Activated CD4-positive, alpha-beta T cell treated with anti-CD3 and anti-CD28 coated beads, Interleukin-2, Interleukin-4, amounts not matched to agents 100 ng/mL and 50 ng/mL, durations not matched to agents 16 hours and 8 hours (primary cell): ENCODE measurements around the gene TMTC2.

Experiments
- DNase-seq: peaks from one replicate; pipeline ENCODE4 v3.0.0-alpha.2; 2020; ENCODE audit warnings: low spot score

Gene TMTC2

DNA sequence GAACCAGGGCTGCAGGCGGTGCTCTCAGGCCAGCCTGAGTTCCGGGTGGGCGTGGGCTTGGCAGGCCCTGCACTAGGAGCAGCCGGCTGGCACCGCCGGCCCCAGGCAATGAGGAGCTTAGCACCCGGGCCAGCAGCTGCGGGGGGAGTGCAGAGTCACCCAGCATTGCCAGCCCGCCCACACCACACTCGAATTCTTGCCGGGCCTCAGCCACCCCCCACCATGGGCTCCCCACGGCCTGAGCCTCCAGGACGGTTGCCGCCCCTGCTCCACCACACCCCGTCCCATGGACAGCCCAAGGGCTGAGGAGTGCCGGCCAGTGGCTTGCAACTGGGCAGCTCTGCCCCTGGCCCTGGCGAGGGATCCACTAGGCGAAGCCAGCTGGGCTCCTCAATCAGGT lies 453.4 kb downstream of the TMTC2 start:
- DNase-seq: no peak

DNA sequence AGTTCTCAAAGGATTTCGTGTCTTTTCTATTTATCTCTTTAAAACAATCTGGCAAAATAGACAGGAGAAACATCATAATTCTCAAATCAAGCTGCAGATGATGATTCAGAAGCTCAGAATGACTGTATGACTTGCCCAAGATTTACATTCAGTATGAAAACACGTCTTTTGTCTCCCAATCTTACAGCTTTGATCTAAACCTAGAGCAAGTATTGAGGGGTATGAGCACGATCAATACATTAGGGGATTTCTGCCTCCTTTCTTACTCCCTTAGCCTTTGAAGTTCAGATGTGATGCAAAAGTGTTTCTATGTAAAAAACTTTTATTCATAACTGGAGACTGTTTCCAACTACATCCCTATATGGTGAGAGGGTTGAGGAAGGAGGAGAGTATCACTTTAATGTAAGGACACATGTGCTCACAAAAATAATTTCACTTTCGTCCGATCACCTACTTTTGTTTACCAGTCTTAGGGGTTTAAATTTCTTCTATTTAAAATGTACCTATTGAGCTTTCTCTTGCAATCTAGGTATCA lies 454.8 kb downstream of the TMTC2 start:
- peak; percentile 25 for DNase-seq

DNA sequence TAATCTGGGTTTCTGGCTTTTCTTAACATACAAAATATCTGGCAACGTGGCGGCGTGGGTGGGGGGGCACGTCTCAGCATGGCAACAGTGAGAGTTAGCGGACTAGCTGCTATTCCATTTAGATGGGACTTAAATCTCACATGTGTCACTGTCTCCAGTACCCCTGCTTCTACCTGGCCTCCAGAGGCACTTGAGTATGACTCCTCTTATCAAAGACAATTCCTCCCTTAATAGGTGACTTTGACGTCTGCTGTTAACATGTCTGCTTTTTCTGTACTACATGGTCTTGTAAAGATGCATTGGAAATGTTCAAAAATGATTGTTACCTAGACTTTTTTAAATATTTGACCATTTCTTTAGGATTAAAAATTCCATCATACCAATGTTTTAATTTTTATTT lies 456.2 kb downstream of the TMTC2 start:
- DNase-seq: no peak

DNA sequence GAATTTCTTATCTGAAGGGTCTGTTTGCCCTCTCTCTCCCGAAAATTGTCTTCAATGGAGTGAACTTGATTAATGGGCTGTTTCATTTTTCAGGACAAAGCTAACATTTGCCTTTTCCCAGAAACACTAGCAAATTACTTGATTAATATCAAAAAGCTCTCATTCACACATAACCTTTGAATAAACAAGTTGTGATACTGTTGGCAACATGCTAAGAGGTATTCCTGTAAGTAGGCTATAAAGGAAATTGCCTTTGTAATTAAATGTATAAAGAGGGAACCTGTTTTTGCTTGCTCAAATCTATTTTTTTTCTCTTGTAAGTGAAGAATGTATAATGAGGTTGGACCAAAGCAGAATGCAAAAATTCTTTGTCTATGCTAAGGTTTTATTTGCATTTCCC lies 457.2 kb downstream of the TMTC2 start:
- DNase-seq: no peak

DNA sequence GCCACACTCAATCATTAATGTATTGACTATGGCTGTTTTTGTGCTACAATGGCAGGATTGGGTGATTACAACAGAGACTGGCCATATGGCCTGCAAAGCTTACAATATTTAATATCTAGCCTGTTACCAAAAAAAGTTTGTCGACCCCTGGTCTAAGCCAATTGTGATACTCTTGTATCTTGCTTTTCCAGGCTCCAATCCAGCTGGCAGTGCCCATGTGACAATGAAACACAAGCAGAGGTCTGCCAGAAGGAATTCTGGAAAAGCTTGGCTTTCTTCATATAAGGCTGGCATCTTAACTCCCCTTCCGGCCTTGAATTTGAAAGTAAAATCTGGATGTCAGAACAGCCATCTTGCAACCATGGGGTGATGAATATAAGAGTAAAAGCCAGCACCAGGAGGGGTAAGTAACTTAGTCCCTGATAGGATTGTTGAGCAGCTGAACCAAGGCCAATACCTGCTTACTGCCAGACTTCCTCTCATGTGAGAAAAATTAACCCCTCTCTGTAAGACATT lies 458.7 kb downstream of the TMTC2 start:
- DNase-seq: no peak

DNA sequence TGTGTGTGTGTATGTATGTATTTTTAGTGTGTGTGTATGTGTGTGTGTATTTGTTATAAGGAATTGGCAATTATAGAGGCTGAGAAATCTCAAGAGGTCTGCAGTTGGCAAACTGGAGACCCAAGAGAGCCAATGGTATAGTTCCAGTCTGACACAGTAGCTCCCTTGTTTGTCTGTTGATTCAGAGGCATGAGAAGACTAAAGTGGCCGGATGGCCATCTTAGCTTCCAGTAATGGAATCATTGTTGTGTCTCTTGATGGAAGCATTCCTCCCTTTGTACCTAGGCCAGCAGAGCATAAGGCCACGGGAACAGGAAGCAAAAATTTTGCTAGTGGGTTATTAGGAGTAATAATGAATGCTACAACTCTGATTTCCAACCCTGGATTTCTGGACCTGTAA lies 460.6 kb downstream of the TMTC2 start:
- no peak for DNase-seq

DNA sequence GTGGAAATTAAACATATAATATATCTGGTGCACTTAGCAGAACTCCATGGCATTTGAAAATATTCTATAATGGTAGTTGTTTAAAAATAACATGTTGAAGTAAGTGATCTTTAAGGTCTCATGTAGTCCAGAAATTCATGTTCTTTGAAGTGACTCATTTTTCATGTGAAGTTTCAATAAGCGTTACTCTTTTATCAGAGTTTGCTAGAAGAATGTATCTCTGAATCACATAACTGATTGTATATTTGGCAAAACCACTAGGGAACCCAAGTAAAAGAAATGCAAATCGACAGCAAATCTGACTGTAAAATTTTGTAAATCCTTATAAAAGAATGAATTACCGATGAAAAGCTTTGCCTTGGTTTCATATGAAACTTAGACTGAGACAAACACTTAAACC lies 463.3 kb downstream of the TMTC2 start:
- peak; percentile 3 for DNase-seq

DNA sequence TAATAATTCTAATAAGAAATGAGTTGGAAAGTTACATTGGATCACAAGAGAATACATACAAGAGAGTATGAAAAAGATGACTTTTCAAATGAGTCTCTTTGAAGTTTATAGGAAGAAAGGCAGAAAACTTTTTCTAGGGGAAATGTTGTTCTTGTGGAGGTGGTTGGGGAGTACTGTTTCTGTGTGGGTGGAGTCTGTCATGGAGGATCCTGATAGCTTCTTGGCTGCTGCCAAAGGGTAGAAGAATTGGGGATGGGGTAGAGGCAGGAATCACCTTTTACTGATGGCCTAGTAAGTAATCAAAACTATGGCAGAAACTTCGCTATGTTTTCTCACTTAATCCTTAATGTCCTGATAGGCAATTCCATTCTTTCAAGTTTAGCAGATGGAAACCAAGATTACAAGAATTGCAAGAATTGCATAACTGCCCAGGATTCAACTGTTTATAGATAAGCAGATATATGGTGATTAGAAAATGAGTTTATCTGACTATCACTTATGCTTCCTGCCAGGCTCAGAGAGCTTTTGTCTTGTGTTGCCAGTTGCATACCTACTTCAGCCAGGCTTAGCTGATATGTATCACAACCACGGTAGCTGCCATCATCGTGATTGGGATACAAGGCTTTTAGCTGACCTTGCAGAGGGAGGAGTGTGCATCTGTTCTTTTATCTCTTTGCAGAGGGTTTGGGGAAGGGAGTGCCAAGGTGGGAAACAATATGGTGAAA lies 463.9 kb downstream of the TMTC2 start:
- no peak for DNase-seq

DNA sequence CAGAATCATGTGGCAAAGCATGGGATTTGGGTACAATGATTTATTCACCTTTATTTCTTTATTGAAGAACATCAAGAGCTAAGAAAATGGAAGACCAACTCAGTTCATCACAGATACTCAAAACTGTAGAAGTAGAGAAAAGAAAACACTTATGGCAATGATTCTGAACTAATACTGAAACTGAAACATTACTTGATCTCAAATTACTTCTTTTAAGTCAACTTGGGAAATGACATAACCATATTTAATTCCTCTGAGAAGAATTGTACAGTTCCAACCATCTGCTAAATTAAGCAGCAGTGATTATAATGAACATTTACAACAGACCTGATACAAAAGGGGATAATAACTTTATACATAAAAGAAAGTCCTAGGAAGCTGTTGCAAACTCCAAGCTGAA lies 466.5 kb downstream of the TMTC2 start:
- peak; percentile 8 for DNase-seq

DNA sequence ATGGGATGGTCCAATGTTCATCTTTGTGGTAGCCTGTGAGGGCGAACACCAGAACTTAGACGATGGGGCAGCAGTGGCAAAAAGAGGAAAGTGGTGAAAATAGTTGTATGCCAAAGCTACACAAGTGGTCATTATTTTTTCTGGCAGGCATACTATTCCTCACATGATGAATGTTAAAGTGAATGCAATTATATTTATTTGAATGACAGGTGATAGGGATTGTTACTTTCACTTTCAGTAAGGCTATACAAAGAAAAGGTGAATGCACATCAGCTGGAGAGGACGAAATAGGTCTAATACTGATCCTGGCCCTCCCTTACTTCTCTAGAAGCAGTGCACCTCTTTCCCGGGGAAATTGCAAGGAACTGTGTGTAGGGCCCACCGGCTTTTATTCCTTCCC lies 470.1 kb downstream of the TMTC2 start:
- DNase-seq: no peak

DNA sequence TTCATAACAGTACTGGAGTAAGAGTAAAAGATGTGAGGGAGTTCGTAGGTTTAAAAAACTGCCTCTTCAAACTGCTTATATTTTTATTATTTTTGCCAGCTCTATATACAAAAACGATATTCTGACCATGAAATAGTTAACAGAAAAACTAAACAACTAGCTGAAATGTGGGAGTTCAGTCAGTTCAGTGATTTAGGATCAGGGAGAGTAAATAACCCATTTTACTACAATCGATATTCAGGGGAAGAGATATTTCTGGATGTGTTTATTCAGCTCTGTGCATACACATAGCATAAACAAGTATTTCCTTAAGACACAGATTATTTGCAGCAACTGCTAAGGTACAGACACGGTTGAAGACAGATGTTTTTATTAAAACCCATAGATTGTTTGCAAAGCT lies 470.9 kb downstream of the TMTC2 start:
- DNase-seq: no peak

DNA sequence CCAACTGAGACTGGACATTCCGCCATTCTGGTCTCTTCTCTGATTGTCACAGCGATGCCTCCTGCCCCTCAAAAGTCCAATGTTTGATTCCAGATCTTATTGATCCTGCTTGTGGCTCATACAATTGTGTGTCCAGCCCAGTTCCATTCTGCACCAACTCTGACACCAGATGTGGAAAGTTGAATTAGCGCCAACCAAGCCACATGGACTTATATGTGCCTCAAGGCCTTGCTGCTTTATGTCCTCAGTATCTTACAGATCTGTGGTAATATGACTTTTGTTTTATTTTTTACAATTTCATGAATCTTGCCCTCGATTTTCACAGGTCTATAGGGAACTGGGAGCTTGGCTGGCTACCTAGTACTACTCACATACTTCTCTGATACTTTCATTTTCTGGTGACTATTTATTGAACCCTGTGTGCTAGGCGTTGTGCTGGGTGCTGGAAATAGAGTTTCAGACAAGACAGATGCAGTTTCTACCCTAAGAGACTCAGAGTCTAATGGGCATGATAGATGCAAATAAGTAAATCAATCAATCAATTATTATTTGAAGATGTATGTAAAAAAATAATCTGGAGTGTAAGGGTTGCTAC lies 472.0 kb downstream of the TMTC2 start:
- no peak for DNase-seq

DNA sequence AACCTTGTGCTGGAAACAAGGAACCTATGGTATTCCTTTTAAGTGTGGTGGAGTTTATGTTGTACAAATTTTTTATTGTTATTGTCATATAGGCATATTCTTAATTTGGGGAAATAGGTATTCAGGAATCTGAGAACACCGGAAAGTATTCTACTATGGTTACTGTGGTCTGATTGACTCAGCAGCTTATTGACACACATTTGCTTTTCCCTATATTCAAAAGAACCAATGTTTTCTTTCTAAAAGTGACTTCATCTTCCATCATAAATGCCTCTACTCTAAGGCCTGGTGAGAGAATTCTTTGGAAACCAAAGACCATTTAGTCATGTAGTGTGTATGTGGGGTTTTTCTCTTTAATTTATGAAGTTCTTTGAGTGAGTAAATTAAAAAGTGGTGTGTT lies 474.8 kb downstream of the TMTC2 start:
- no peak for DNase-seq

DNA sequence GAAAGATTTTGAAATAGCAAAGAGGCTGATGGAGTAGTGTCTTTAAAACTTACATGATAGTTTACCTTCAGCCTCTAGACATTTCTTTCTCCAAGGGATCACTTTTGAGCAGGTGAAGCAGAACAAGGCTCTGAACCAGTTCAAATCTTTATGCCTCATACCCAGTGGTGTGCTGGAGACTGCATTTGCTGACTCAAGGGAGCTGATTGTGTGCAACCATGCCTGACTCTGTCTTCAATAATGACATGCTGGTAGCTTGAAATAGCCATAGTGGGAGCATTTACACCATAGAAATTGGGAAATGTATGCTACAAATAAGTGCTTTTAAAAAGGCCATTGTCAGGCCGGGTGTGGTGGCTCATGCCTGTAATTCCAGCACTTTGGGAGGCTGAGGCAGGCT lies 482.0 kb downstream of the TMTC2 start:
- DNase-seq: no peak

DNA sequence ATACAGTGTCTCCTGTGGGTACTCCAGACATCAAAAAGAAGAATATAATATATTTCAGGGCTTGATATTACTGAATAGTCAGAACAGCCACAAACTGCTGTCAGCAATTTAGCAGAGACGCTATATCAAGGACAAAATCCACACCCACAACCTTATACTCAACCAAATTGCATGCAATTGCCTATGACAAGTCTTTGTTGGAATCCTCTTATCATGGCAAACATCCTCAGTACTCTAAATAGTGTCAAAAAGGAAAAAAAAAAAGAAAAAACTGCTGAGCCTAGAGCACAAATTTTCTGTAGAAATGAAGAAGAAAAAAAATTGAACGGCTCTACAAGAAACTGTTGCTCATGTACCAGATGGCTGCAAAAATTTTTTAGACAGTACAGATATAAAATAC lies 485.7 kb downstream of the TMTC2 start:
- DNase-seq: no peak

DNA sequence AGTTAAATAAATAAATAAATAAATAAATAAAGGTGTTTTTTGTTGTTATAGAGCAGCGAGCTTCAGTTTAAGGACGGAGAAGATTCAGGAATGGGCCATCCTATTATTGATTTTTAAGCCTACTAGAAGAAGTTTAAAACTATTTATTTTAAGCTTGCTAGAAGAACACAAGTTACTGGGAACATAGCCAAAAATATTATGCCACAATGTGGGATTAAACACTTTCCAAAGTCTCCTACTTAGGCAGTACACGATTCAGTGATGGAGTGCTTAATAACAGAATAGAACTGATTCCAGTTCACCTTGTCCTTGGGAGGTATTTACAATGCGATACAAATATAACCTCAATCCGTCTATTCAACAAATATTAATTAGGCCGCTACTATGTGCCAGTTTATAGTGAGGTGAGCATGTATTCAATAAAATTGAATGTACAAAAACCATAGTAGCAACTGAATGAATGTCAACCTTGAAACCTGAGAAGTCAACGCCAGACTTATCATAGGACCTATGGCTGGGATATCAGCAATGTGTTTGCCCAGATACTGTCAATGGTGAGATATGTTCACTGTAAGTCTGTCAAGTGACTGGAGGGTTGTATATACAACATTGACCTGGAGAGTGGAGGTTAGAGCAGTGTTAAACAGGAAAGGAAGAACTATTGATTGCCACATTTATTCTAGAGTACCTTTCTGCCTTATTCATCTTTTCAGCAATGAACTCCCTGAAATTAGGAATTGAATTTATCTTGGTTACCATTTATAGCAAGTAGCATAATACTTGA lies 486.4 kb downstream of the TMTC2 start:
- no peak for DNase-seq

DNA sequence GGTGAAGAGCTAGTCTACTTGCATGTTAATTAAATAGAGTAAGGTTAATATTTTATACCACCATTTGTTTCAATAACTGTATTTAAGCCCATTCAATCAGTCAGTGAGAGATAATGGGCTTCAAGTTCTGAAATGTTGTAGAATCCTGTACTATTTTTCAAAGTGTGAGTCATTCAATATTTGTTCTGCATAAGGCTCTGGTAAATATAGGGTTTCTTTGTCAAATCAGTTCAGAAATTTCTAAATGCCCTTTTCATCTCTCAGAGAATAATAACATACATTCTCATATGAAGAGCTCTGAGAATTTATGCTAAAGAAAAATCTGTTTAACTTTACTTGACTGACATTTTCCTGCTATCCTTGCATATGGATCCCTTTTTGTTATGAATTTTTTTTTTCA lies 493.3 kb downstream of the TMTC2 start:
- no peak for DNase-seq

DNA sequence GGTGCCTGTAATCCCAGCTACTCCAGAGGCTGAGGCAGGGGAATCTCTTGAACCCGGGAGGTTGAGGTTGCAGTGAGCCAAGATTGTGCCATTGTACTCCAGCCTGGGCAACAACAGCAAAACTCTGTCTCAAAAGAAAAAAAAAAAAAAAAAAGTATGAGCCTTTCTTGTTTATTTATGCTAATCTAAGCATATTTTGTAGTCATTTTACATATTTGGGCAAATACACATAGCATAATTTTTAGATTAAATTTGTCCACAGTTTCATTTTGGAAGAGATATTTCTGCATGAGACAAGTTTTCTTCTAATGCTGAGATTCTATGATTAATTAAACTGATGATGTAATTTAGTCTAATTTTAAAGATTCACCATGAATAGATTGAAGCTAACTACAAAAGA lies 494.4 kb downstream of the TMTC2 start:
- no peak for DNase-seq

DNA sequence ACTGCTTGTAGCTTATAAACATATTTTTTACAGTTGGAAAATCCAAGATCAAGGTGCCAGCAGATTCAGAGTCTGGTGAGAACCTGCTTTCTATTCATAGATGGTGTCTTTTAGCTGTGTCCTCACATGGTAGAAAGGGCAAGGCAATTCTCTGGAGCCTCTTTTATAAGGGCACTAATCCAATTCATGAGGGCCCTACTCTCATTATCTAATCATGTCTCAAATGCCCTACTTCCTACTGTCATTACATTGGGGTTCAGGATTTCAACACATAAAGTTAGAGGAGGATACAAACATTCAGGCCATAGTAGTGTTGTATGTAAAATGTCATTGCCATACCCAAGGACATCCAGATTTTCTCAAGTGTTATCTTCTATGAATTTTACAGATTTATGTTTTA lies 496.4 kb downstream of the TMTC2 start:
- no peak for DNase-seq
